Hindlimb muscle (tissue), 1 donor: Measurements from ENCODE around the gene TIGAR. TPM values are rescaled to one million over a fixed set of nuclear protein-coding genes. Genes with fewer than 3 reads are reported as not detected.

Experiments
- DNase-seq: peaks from one replicate; pipeline ENCODE4 v3.0.0-alpha.2; 2013
- polyA plus RNA-seq: library from polyadenylated mRNA; unstranded; fragments of 120-200 nt; gene quantifications from one replicate; pipeline ENCODE4 v1.2.1, GENCODE V29; 2013; ENCODE audit not compliant: insufficient read length

The TIGAR gene
- polyA plus RNA-seq, 1 donor, result 6.1 TPM

DNA sequence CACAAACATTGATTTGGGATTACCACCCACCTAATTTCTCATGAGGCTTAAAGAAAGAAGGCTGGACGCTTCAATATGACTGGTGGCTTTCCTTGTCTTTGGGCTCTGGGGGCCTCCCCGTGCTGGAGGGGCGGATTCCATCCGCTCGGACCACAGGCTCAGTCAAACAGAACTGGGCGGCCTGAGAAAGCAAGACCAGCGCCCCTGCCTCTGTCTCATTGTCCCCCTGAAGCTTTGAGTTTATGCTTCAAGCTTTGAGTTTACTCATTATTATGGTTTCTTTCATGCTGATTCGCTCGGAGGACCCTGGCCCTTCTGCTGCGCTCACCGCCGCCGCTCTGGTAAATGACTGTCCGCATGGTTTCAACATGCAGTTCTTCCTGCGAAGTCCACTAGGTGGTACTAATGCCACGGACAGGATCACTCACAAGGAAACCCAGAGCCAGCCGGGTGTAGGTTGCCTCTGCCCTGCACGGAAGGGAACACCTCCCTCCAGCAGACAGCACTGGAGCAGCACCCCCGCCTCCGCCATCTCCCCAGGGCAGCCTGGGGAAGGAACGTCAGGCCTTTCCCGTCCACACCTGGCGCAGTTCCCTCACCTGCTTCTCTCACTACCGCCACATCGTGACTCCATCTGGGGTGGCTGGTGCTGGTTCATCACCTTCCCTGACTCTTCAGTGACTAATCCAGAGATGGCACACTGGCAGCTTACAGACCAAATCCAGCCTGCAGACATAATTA lies 13.2 kb upstream of the TIGAR start:
- DNase-seq, result peak; percentile 66

DNA sequence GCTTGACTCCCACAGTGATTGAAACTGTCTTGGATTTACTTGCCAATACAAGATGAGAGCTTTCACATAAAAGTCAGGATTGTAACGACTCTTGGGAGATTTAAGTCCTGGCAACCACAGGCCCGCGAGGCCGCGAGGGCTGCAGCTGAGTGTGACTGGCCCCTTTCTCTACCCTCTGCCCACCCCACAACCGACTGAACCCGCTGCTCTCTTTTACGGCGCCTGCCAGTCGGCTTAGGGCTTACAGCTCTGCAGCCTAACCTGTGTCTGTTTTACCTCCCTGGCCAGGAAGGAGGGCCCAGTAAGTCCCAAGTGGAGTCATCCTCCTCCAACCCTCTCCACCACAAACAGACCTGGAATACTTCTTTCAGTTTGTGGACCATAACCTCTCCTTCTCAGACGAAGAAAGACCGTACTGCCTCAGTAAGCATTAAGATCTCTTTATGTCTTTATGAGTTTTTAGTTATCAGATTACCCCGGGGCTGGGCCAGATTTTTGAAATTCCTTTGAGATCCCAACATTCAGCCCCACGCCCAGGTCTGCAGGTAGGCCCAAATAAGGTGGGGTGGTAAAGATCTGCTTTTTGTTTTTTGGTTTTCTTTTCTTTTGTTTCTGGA lies 12.6 kb upstream of the TIGAR start:
- DNase-seq, result no peak

DNA sequence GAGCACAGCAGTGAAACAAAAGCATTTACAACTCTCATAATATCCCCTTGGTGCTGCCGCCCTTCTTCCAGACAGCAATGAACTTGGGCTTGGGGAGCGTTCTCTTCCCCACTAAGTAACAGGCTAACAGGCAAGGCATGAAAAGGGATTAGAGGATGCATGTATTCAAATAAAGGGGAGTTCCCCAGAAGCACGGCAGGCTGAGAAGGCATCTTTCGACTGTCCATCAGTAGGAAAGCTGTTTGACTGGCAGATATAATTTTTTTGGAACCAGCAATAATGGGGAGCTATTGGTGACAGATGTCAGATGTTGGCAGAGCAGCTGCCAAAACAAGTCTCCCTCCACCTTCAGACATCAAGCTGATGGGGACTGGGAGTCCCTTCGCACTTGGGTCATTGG lies 9.2 kb upstream of the TIGAR start:
- no peak for DNase-seq

DNA sequence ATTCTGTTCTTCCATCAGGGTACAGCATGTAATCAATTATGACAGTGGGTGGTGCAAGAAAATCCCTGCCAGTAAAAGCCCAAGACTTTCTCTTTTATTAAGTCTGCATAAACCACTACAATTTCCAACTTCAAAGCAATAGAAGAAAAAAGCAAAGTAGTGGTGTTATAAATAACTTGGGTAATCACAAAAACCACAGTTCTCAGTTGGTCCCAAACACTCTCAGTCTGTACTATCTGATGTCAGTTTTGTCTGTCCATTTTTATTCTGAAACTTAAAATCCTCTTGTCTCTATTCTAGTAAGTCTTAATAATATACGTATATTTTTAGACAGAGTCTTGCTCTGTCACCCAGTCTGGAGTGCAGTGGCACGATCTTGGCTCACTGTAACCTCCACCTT lies 8.8 kb upstream of the TIGAR start:
- no peak for DNase-seq

DNA sequence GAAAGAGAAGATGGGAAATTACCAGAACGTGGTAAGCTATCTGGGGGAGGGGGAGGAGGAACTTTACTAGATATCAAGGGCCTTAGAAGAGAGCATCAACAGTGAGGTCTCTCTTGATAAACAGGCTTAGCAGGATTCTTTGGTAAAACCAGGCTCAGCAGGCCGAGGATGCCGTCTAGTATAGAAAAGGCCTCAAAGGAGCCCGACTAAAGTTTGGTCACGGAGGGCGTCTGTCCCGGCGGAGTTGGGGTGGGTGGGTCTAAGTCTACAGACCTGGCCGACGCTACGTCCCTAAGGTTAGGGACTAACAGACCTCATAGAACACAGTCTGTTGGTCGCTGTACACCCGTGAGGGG lies 538 bp upstream of the TIGAR start:
- peak; percentile 4 for DNase-seq

DNA sequence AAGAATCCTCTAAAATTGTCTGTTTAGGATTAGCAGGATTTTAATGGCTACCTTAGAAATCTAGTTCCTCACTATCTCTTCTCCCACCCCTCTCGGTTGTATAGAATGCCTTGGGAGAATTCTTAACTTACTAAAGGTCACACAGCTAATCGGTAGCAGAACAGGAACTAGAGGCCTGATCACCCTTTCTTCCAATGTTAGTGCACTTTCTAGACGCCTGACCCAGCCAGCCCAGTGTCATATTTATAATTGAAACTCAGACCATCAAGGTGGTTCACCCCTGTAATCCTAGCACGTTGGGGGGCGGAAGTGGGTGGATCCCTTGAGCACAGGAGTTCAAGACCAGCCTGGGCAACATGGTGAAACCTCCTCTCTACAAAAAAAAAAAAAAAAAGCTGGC lies 1.7 kb downstream of the TIGAR start:
- DNase-seq, result no peak

DNA sequence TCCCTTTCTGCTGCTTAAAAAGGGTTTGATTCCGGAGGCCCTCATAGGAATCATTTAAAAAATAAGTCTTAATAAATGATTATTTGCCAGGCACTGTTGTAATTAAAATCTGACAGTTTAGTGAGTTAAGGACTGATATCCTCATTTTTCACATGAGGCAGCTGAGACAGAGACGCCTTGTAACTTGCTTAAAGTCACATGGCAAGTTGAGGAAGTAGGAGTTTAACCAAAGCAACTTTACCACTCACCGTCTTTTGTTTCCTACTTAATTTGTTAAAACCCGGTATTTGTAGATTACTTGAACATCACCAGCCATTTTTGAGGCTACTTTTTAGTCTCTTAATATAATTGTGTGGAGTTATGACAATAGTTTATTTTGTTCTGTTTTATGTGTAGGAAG lies 2.4 kb downstream of the TIGAR start:
- no peak for DNase-seq

DNA sequence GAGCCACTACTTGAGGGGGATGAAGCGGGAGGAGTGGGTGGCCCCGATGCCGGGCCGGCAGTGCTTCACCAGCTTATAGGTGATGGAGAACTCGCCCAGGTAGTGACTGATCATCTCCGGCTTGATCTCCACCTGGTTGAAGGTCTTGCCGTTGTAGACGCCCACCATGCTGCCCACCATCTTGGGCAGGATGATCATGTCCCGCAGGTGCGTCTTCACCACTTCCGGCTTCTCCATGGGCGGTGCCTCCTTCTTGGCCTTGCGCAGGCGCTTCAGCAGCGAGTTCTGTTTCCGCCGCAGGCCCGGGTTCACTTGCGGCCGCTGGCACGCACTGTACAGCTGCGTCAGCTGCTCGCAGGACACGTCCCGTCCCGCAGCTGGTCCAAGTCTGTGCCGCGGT lies 3.4 kb downstream of the TIGAR start:
- DNase-seq, result no peak

DNA sequence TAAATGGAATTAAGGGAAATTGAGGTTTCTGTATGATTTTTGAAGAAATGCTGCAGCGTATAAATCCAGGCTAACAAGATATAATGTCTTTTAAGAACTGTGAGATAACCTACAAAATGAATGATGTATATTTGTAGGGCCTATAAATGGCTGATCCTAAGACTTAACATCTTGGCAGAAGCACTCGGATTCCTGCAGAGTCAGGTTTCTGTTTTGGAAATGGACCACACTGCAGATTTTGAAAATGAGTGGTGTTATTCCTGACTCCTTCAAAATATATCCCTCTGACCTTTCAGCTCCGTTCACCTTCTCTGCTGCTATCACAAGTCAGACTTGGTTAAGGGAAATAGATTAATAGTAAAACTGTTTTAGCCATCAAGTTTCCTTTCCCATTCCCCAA lies 5.0 kb downstream of the TIGAR start:
- no peak for DNase-seq

DNA sequence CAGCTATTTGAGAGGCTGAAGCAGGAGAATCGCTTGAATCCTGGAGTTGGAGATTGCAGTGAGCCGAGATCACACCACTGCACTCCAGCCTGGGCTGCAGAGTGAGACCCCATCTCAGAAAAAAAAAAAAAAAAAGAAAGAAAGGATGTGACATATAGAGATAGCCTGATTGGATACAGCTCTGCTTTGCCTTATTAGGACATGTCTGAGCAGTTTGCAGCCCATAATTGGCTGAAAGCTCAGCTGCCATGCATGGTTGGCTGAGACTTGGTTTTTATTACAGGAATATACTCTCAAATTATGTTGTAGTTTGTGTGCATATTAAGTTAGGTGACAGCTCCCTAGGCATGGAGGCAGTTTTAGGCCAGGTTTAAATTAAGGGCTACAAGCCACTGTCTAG lies 6.3 kb downstream of the TIGAR start:
- no peak for DNase-seq

DNA sequence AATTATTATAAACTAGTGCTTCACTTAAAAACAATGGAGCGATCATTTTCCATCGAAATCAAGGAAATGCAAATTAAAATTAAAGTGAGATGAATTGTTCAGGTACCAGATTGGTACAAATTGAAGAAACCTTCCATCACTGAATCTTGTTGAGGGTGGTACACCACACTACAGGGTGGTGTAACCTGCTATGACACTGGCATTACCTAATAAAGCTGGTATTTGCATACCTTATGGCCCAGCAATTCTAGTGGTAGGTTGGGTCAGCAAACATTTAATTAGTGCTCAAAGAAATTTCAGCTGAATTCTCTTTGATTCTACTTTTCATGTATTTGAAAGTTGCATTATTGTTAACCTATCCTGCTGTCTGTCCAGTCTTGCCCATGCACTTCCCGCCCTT lies 9.2 kb downstream of the TIGAR start:
- DNase-seq, result no peak

DNA sequence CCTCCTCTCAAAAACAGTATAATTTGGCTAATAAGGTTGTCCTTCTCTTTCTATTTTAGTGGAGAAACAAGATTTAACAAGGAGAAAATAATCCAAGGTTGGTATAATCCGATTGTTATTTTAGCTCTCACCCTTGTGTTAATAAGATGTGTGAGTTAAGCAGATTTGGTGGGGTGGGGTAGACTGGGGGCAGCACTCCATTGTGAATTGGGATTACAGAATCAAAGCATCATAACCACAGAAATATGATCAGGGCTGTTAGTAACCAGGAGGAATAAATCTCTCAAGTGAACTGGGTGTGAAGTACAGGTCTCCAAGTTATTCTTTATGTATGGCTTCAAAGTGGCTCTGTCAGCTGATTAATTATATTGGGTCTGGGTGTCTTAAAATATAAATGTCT lies 10.2 kb downstream of the TIGAR start:
- no peak for DNase-seq

DNA sequence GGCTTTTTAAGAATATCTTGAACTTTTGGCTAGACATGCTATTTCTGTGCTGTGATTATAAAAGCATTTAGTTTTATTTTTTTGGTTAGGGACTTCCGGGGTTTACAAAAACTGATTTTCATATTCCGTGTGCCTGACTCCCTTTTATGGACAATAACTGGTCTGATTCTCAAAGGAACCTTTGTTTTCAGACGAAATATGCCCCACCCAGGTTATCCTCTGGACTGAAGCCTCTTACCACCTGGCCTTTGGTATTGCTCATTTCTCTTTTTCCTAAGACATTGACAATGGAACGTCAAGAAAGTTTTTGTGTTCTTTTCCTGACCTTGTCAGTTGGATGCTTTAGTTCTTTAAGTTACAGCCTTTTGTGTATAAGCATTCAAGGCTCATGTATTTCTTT lies 10.8 kb downstream of the TIGAR start:
- DNase-seq, result no peak

DNA sequence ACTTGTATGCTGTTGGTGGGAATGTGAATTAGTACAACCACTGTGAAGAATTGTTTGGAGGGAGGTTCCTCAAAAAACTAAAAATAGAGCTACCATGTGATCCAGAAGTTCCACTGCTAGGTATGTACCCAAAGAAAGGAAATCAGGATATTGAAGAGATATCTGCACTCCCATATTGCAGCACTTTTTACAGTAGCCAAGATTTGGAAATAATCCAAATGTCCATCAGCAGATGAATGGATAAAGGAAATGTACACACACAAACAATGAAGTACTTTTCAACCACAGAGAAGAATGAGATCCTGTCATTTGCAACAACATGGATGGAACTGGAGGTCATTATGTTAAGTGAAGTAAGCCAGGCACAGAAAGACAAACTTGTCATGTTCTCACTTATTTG lies 25.9 kb downstream of the TIGAR start:
- no peak for DNase-seq

DNA sequence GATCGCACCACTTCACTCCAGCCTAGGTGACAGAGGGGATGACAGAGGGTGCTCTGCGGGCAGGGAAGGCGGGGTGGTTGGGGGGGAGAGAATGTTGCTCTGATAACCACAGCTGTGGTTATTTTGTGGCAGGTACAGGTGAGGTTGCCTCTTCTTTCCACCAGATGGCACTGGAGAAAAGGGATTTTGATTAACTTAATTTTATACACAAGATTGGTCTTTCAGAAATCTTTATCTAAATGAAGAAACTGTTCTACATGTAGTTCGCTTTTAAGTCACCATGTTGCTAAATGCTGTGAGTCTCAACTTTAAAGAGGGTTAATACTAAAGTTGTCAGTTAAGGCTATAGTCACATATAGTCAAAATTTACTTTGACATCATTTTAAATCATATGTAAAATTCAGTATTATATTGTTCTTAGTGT lies 32.8 kb downstream of the TIGAR start:
- DNase-seq, result no peak

DNA sequence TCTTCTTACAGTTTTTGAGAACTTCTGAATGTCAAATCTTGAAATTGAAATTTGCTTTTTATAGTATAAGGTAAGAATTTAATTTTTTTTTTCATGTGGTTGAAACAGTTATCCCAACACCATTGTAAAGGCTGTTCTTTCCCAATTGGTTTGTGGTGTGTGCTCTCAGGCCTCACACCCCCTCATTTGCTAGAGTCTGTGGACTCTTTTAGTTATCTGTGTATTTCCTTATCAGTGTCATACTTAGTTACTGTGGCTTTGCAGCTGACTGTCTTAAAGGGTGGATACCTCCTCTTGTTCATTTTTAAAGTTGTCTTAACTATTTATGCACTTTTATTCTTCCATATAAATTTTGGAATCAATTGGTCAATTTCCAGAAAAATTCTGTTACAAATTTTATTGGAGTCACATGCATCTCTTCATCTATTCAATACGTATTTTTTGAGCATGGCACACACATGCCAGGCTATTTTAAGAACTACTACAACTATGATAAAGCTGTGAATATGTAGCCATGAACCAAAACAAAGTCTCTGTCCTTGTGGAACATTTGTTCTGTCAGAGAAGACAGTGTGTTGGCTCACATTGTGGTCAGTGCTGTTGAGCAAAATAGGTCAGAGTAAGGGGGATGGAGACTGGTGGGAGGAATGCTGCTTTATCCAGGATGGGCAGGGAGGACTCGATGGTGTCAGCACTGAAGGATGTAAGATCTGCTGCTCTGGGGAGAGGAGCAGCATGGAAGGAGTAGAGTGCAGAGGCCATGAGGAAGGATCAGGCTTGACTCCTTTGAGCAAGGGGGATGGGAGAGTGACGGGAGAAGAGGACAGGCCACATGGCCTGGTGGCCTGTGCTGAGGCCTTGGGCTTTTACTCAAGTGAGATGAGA lies 34.4 kb downstream of the TIGAR start:
- DNase-seq, result no peak

DNA sequence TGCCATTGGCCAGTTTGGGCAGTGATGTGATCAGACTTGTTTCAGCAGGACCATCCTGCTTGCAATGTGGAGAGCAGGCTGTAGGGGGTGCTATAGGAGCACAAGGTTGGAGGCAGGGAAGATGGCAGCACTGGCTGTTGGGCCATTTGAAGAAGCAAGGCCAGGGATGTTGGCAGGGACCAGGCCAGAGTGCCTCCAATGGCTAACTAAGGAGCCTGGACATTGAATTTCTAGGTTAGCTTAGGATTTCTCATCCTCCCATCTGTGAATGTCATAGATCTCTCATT lies 35.0 kb downstream of the TIGAR start:
- DNase-seq, result no peak

DNA sequence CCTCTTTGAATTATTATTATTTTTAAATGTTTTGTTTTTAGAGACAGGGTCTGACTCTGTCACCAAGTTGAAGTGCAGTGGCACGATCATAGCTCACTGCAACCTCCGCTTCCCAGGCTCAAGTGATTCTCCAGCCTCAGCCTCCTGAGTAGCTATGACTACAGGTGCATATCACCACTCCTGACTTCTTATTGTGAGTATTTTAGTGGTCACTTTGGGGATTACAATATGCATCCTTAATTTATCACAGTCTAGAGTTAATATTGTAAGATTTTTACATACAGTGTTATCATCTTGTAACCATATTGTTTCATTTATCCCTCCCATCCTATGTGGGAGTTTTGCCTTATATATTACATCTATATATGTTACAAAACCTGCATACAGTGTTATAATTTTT lies 45.1 kb downstream of the TIGAR start:
- no peak for DNase-seq

DNA sequence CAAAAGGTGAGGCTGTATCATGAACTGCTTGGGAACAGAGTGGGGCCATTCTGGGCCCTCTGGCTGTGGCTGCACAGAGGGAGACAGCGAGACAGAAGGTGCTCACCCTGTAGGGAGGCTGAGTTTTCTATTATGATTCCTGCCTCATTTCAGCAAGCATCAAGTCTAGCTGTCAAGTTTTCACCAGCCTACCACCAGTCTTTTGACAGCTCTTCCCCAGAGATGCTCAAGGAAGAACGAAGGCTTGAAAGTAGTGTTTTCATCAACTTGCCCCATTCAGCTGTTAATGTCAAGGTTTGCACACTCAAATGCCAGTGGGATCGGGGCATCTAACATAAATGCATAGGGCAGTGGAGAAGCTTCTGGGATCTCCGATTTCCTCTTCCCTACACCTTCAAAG lies 48.5 kb downstream of the TIGAR start:
- DNase-seq, result no peak

DNA sequence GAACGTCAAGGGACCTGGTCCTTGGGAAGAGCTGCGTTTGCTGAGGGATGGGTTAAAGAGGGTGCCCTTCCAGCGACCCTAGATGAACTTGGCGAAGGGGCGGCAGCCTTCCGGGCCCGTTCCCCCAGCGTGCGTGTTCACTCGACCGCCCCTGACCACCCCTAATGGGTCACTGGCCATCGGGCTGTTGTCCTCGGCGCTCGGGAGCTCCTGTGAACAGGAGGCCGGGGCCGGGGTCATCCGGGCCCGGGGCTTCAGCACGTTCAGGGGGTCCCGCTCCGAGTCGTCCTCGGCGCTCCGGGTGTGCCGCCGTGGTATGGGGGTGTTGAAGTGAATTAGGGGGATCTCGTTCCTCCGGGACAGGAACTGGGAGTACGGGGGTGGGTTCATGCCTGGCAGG lies 49.3 kb downstream of the TIGAR start:
- no peak for DNase-seq

DNA sequence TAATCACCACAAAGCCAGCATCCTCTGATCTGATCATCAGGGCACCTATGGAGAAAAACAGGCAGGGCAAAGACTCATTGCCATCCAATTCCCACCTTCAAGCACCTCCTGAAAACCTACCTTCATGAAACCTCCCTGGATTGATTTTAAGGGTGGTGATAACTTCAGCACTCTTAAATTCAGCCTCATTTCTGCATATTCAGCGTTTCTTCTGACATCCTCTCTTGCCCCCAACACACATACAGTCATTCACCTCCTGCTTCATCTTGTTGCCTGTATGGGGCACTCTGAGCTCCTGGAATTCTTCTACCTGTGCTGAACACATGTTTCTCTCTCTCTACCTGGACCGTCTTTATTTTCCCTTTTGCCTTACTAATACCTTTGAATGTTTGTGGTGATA lies 51.6 kb downstream of the TIGAR start:
- DNase-seq, result no peak

DNA sequence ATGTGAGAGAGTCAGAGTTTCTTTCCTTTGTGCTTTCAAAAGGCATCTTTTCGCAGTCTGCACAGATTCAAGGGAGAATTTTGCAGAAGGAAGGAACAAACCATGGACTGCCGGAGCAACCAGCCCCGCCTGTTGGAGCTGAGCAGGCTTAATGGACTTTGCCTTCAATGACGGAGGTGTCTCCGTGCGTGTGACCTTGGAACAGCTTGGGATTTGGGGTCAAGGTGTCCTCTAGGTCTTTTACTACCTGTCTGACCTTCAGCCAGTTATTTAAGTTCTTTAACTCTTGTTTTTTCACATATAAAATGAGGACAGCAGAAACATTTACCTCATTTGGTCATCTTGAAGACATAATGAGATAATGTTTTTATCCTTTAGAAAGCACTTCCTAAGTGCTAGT lies 54.4 kb downstream of the TIGAR start:
- DNase-seq, result no peak

DNA sequence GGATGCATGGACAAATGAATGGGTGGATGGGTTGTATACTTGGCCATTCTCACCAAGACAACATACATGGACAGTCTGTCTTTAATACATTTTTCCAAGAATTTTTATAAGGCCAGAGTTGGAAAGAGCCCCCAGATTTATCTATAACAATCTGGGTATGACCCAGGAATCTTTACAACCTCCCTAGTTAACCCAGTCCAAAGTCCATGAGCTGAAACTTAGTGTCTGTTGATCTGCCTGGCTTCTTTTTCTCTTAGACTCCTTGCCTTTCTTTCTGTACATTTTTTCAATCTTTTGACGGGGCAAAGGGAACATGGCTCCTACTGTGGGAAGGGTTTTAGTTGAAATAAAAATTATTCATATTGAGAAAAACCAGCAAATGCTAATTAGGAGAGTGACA lies 57.8 kb downstream of the TIGAR start:
- no peak for DNase-seq

DNA sequence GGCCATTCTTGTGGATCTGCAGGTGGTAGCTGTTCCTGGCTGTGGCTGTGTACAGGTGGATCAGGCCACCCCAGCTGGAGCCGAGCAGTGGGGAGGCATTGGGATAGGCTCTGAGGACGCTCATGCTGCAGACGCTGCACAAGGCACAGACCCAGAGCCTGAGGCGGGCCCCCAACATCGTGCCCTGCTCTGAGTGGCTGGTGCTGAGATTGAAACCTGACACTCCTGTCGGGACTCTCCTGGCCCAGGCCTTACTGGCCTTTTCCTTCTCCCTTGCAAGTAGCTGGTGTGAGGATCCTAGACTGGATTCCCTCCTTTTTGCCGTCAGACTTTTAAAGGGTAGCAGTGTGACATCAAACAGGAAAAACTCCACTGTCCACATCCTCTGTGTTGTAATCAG lies 58.4 kb downstream of the TIGAR start, which contains the start of gene FGF23:
TSS of gene FGF23 (minus strand) at position 308 of the 400 bp plus-strand sequence. CDS start at position 178, 130 bp downstream.
- DNase-seq, result peak; percentile 19
